Amygdala (tissue), 56 donors: ENCODE measurements around the gene GSS.
A peak's percentile ranks its signal among the peaks of the same experiment; 100 is the strongest.

Source experiments
- DNase-seq, 56 donors: peaks; one replicate each; lab custom pipeline; 2025; lab: John Stamatoyannopoulos, UW

The GSS gene

DNA sequence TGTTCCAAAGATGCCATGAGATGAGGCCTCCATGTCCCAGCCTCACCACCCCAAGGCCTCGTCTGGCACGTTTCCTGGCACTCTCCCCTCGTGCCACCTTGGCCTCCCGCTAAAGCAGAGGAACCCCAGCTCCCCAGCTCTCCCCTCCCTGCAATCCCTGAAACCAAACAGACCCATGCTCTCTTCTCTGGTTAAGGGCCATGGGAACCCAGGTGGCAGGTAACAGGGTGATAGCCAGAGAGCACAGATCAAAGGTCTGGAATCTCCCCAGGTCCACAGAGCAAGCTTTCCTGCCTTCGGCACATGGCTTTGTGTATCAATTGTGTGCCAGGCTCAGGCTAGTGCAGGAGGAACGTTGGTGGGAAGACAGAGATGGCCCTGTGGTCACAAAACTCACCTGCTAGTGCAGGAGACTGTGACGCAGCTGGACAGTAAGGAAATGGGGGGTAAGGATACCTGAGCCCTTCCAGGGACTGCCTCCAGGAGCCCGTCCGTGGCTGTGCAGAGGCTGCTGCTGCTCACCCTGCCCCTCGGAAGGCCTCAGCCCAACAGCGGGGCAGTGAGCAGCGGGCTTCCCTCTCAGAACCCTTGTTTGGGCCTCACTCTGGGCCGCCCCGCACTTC, 39.0 kb upstream of the GSS start:
- DNase-seq = no peak

DNA sequence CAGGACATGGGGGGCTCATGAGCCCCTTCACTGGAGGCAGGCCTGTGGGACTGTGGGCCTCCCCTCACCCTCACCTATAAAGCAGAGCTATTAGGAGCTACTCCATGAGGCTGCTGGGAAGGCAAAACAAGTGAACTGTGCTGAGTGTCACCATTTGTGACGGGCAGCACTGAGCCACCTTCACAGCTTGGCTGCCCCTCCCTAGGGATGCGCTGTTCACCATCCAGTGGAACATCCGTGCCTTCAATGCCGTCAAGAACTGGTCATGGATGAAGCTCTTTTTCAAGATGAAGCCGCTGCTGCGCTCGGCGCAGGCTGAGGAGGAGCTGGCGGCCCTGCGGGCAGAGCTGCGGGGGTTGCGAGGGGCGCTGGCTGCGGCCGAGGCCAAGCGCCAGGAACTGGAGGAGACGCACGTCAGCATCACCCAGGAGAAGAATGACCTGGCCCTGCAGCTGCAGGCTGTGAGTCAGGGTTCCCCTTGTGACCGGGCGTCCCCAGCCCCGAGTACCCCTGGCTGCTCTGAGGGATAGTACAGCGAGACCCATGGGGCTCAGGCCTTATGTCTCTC, 38.4 kb upstream of the GSS start:
- DNase-seq = no peak

- DNase-seq = no peak
Measured at GRCh38 chr20:34992751-34993417, 37.3 kb upstream of the GSS start.

- no peak for DNase-seq
Measured at GRCh38 chr20:34990661-34991214, 35.1 kb upstream of the GSS start.

DNA sequence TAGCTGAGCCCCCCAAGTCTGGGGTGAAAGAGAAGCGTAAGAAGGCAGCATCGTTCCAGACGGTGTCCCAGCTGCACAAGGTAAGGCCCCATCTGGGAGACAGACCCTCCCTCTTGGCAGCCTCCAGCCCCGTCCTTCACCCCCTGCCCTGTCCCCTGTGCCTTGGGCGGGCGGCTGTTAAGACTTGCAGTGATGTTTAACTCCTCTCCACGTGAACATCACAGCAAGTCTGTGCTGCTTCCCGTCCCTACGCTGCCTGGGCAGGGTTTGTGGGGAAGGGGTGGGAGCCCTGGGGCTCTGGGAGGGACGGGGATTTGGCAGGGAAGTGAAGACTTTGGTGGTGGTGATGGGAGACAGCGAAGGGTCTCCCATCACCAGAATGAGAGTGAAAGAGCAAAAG, 34.6 kb upstream of the GSS start:
- no peak for DNase-seq

- DNase-seq = no peak
Measured at GRCh38 chr20:34989670-34990069, 34.1 kb upstream of the GSS start.

DNA sequence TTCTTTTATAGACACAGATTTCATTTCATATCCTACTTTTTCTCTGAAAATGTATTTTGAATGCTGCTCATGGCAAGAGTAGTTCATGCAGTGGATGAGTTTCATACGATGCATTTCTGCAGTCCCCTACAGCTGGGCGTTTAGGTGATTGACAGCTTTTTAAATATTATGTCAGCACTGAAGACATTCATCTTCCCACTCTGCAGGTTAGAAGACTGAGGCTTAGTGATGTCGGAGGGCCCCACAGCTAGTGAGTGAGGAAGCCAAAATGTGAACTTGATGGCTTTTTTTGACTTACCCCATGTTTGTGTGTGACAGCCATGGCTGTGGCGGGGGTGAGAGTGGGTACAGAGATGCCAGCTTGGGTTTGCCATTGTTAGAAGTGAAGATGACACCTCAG, 33.5 kb upstream of the GSS start:
- no peak for DNase-seq

- peak in 6 of 56 donors; percentile 8 to 30 (median 20) for DNase-seq
Measured at GRCh38 chr20:34988191-34988540, 32.6 kb upstream of the GSS start.

GRCh38 chr20:34987288-34988190, 31.9 kb upstream of the GSS start:
- DNase-seq = peak in 2 of 56 donors; percentile 8 to 22

DNA sequence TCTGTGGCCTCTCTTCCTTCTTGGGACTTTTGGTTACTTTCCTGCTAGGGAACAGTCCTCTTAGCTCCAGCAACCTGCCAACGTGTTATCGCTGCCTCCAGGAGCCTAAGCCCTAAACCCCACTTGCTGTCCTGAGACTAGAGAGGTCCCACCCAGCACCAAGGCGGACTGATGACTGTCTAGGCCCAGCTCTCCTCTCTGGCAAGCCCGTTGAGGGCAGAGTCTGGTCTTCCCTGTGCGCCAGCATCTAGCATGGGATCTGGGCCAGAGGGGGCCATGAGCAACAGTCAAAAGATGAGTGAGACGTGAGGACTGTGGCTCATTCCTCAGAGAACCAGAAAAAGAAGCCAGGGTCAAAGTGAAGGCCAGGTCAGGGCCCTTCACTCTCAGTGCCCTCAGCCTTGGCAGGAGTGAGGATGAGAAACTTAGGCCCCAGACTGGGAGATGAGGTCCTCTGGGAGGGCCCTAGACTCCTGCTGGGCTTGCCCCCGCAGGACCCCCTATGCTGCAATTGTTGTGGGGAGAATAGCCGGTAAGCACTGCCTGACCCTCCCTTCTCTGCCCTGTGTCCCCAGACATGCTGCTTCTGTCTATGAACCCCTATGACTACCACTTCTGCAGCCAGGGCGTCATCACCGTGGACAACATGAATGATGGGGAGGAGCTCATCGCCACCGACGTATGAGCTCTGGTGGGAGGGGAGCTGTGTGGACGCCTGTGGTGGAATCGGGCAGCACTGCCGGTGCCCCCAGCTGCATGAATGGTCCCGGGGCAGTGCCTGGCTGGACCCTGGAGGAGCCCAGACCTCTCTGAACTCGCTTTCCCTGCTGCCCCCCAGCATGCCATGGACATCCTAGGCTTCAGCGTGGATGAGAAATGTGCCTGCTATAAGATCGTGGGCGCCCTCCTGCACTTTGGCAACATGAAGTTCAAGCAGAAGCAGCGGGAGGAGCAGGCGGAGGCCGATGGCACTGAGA, 31.0 kb upstream of the GSS start:
- no peak for DNase-seq

- no peak for DNase-seq
Measured at GRCh38 chr20:34985461-34986310, 30.1 kb upstream of the GSS start.

DNA sequence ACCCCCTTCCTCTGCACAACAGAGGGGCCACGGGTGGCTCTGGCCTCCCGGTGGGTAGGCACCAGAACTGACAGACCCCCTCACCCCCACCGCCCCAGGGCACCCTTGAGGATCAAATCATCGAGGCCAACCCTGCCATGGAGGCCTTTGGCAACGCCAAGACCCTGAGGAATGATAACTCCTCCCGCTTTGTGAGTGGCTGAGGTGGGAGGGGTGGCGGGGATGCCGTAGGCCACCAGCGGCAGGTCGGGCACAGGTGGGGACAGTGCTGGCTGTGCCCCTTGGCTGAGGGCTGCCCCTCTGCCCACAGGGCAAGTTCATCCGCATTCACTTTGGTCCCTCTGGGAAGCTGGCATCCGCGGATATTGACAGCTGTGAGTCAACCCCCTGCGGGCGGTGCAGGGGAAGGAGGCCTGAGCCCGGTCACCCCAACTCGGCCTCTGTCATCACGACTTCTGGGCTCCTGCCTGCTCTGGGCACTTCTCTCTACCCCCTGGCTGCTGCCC, 29.2 kb upstream of the GSS start:
- DNase-seq = no peak

- no peak for DNase-seq
Measured at GRCh38 chr20:34983995-34984735, 28.6 kb upstream of the GSS start.

DNA sequence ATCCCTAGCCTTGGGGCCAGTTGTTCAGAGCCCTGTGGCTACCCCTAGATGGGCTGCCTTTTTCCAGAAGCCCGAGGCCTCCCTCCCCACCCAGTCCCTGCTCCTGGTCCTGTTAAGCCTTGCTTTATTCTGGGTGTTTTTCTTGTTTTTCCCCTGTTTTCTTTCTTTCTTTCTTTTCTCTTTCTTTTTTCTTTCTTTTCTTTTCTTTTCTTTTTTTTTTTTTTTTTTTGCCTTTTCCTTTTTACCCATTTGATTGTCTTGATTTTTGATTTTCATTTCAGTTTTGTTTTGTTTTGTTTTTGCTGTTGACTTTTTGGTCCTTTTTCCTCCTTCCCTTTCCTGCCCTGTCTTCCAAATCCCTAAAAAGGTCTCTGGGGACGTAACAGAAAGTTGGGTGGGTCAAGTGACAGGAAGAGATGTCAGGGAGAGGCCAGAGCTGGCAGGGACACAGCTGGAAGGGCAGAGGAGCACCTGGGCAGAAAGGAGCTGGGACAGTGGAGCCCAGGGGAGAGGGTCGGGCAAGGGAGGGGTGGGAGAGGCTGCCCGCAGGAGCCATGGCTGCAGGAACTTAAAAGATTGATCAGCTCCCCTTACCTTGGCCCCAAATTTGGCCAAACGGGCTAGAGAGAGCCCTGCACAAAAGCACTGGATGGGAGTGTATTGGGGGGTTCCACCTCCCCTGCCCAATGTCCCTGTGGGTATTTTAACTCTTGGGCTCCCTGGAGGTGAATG, 27.6 kb upstream of the GSS start:
- DNase-seq = no peak

- DNase-seq = no peak
Measured at GRCh38 chr20:34982270-34983088, 26.9 kb upstream of the GSS start.

DNA sequence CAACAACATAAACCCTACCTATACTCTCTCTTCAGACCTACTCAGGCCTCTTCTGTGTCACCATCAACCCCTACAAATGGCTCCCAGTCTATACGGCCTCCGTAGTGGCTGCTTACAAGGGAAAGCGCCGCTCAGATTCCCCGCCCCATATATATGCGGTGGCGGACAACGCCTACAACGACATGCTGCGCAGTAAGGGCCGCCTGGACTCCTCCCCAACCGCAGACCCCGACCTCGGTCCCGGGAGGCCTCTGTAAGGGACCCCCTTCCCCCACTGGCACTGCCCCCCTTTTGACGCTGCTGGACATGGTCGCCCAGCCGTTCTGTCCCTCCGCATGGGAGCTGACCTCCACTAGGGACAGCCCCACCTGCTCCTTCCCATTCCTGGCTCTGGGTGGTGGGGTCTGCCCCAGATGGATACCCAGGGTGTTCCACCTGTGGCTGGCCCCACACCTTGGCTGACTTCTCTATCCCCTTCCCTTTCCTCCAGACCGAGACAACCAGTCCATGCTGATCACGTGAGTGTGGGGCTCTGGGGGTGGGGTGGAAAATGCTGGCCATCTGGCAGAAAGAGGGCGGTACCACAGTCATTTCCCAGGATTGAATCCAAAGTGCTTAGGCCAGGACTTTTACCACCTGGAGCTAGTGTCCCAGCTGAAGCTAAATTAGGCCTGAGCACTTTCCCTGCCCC, 25.1 kb upstream of the GSS start:
- no peak for DNase-seq
